ENCODE measurements around the gene UTF1.

- TF ChIP-seq CTCF (IDR thresholded peaks at IDR 0.05): no peak
- TF ChIP-seq EZH2 (IDR thresholded peaks at IDR 0.05; ENCODE audit: borderline replicate concordance, insufficient read depth, low read depth, low read length, poor library complexity, severe bottlenecking): no peak
These were observed 44.6 kb upstream of the UTF1 start for GRCh38 chr10:133185421-133185820.
